H4 (cell line): ENCODE measurements around the gene IQSEC3. TPM values are rescaled to one million over a fixed set of nuclear protein-coding genes. Genes with fewer than 3 reads are reported as not detected.

ENCODE experiments used
- DNase-seq: peaks from one replicate; pipeline ENCODE4 v3.0.0-alpha.2; 2015; ENCODE audit warnings: low spot score
- total RNA-seq: library from RNA; depleted of rRNA; stranded (reverse); fragments of >200 nt; shearing (Covaris generic); gene quantifications from 2 replicates; pipeline ENCODE4 v1.2.3, GENCODE V29; 2014

The IQSEC3 gene
- total RNA-seq, 1 experiment from 2014 or later, result not detected

DNA sequence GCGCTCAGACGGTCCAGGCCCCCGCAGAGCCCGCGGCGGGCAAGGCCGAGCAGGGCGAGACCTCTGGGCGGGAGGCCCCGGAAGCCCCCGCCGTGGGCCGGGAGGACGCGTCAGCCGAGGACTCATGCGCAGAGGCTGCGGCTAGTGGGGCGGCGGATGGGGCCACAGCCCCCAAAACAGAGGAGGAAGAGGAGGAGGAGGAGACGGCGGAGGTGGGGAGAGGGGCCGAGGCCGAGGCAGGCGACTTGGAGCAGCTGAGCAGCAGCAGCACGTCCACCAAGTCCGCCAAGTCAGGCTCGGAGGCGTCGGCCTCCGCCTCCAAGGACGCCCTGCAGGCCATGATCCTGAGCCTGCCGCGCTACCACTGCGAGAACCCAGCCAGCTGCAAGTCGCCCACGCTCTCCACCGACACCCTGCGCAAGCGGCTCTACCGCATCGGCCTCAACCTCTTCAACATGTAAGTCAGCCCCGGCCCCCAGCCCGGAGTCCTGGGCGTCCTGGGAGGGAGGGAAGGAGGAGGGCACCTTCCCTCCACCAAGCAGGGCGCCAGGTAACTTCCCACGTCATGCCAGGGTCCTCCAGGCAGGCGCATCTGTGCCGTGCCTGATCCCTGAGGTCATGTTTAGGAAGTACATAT lies 72.4 kb downstream of the IQSEC3 start:
- no peak for DNase-seq

GRCh38 chr12:139585-139984 lies 73.0 kb downstream of the IQSEC3 start:
- no peak for DNase-seq

- DNase-seq, result no peak
Observed at GRCh38 chr12:140162-140561, 73.6 kb downstream of the IQSEC3 start.

DNA sequence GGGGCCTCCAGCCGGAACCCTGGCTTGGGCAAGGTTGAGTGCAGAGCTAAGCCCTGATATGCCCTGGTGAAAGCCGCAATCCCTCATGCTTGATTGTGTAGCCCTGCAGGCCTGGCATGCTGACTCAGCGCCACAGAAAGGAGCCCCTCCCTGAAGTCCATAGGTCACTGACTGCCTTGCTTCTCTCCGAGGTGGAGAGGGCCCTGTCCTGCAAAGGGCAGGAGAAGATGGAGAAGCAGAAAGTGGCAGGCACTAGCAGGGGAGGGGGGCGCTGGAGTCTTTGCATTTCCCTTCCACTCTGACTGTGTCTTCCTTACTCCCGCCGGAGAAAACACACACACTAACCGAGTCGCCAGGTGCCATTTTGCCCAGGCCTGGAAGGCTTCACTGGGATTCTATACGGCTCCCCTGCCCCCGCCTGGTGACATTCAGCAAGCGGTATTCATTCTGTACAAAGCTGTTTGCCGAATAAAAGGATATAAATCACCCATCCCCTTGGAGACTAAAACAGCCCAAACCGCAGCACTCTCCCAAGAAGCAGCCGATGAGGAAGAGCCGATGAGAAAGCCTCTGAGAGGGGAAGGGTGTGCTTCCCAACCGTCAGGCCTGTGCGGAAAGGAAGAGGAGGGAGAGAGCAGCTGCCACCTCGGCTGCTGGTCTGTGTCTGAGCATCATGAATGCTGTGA lies 77.5 kb downstream of the IQSEC3 start:
- no peak for DNase-seq

DNA sequence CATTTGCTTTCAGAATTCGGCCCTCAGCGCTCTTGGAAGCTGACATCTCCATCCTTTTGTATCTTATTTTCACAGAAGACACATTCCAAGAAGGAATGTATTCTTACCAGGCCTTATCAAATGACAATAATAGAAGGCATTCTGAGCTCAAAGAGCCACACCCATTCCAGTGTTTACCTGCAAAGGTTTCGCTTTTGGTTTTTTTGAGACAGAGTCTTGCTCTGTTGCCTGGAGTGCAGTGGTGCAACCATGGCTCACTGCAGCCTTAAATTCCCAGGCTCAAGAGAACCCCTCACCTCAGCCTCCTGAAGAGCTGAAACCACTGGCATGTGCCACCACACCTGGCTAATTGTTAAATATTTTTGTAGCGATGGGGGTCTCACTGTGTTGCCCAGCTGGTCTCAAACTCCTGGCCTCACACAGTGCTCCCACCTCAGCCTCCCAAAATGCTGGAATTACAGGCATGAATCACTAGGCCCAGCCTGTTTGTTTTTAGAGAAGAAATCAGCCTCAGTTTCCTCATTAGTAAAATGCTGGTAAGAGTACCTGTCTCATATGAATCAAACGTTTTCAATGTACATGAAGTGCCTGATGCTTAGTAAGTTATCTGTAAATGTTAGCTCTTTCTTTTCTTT lies 78.2 kb downstream of the IQSEC3 start:
- no peak for DNase-seq

GRCh38 chr12:145369-145960 lies 78.9 kb downstream of the IQSEC3 start:
- no peak for DNase-seq

GRCh38 chr12:147242-147641 lies 80.7 kb downstream of the IQSEC3 start:
- no peak for DNase-seq

DNA sequence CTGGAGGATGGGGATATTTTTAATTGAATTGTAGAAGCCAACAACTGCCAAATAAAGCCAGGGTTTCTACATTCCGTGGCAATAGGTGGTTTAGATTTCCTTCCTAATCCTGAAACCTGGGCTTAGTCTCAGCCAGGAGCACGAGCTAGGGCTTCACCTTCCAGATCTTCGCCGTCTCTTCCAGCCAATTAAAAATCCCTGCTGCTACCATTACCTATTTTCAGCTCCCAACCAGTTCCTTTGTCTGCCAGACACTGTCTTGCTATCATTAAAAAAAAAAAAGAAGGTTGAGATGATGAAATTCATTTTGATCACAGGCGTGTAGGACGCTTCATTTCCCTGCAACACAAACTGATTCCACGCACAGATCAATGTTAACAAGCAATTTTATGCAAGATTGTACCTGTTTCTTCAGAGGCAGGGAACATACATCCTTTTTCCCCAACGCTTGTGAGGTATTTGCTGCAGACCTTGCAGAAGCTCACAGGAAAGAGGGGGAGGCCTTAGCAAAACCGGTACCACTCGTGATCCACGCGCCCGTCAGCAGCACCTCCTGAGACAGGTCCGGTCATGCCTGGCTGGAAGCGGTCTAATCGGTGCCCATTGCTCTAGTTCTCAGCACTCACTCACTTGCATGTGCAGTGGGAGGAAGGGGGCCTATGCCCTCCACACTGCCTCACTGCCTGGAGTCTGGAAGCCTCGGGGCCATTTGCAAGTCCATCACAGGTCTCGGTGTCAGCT lies 82.3 kb downstream of the IQSEC3 start:
- DNase-seq, result no peak

DNA sequence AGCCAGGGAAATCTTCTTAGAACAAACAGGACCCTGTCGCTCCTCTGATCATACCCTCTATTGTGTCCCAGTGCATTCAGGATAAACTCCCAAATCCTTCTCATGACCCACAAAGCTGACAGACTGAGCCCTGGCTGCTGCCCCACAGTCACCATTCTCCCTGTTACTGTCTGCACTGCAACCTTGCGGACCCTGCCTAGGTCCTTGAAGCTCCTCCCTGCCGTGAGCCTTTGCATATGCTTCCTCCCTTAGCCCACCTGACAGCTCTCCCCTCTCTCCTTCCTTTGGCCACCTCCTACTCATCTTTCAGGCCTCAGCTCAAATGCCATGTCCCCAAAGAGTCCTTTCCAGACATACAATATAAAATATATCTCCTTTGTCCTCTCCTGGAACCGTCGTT lies 85.0 kb downstream of the IQSEC3 start:
- no peak for DNase-seq

GRCh38 chr12:152440-152839 lies 85.9 kb downstream of the IQSEC3 start:
- DNase-seq, result no peak

DNA sequence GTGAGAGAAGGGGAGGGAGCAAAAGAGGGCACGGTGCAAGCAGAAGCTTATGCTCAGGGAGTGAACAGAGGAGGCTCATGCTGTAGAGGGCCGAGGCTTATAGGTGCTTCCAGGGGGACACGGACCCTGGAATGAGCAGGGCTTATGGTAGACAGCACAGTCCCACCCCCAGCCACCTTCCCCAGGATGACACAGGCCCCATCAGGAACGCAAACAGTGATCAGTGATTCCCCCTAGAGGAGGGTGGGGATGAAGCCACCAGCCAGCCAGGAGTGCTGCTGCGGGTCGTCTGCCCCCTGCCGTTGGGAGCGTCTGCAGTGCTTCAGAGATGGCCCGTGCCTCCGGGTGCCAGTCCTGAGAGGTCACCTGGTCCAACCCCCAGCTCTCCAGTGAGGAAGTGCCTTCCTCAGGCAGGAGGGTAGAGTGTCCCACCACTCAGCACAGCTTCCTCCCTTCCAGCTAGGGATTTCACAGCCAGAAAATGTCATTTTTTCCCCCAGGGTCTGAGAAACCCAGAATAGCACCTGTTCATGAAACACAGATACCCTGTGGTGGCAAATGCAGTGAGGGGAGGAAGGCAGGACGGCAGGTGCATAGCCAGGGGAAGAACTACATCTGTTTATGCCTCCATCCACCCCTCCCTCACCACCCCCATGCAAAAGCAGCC lies 86.6 kb downstream of the IQSEC3 start:
- DNase-seq, result peak; percentile 71

GRCh38 chr12:154058-154457 lies 87.5 kb downstream of the IQSEC3 start:
- no peak for DNase-seq

DNA sequence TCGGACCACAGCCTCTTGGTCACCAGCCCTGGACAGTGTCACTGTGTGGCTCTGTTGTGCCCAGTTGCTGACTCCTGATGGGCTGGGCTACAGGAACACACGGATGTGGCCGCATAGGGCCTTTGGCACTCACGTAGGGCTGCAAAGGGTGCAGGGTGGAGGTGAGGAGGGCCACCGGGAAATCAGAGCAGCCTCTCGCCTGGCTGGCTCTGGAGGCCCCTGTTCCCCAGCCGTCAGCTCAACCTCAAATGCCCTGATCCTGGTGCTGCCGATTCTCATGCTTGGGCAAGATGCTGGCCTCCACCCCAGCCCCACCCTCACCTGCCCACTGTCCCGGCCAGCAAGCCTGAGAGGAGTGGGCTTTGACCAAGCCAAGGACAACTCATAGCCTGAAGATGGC lies 88.4 kb downstream of the IQSEC3 start:
- no peak for DNase-seq

DNA sequence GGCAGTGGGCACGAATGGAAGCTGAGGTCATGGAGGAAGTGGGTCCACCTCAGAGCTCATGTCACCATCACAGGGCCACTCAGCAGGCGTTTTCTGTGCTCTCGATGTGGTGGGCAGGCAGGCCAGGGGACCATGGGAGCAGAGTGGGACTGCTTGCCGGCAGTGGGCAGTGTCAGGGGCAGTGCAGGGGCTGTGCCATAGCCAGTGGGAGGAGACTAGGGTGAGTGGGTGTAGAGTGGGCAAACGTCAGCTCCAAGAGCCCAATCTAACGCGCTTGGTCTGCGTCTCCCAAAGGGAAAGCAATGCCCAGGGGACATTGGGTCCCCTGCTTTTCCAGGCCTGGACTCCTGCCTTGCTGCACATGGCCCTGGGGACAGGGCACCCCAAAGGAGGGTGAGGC lies 89.1 kb downstream of the IQSEC3 start:
- no peak for DNase-seq

GRCh38 chr12:156945-157344 lies 90.4 kb downstream of the IQSEC3 start:
- no peak for DNase-seq

DNA sequence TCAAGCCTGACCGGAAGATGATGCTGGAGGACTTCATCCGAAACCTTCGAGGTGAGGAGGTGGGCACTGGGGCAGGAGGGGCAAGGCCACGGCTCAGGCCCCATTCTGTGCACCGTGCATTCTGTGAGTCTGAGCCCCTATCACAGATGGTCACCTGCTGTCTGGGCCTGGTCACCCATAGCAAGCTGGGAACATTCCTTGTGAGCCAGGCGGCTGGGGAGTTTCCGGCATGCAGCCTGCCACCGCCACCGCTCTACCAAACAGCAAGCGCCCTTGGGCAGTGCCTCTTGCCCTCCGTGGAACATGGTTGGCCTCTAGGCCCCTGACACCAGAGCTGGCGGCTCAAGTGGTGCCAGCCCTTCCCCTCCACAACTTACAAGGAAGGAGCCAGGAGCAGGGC lies 91.1 kb downstream of the IQSEC3 start:
- DNase-seq, result no peak

DNA sequence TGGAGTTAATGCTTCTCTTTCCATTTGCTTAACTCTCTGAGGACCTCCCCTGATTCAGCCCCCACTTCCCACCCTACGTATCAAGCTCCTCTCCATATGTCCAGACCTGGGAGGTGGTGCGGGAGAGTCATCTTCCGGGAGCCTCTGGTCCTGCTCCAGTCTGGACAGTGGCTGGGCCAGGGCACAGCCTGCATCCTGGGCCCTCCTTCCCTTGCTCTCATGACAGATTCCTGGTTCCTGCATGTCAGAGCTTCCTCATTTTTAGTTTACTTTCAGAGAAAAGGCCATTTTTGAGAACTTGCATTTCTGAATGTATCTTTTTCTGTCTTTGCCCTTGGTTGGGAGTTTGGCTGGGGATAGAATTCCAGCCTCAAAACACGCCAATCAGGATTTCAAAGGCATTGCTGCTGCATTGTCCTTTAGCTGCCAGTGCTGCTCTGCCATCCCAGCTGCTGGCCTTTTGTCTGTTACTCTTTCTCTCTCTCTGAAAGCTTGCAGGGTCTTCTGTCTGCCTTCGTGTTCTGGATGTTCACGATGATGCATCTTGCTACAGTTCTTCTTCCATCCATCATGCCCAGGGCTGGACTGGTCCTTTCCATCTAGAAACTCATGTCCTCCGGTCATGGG lies 92.7 kb downstream of the IQSEC3 start:
- DNase-seq, result no peak

DNA sequence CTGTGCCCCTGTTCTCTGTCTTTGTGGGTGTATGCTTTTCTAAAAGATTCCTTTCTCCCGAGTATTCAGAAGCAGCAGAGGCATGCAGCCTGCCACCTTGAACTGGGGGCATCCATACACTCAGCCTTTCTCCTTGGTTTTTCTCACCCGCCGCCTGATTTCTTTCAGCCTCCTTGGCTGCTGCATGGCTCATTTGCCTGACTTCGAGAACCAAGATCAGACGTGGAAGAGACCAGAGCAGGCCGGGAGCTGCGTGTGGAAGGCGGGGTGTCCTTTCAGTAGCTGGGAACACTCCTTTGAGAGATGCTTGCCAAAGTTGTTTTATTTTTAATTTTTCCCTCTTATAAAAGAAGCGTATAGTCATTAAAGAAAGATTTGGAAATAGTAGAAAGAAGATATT lies 94.3 kb downstream of the IQSEC3 start:
- no peak for DNase-seq

DNA sequence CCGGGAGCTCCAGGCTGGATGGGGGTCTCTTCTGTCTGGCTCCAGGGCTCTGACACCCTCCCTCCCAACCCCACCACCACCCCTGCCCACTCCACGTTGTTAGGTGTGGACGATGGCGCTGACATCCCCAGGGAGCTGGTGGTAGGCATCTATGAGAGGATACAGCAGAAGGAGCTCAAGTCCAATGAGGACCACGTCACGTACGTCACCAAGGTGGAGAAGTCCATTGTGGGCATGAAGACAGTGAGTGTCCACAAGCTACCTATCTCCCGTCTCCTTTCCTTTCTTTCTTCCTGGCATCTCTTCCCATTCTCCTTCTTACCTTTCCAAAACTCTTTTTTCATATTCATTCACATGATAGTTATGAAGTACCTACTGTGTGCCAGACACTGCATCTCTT lies 95.3 kb downstream of the IQSEC3 start:
- DNase-seq, result no peak

- no peak for DNase-seq
Observed at GRCh38 chr12:162467-163307, 96.1 kb downstream of the IQSEC3 start.
